HG02642 (cell line): ENCODE measurements around the gene SAMD11.

Experiments used
- ATAC-seq: cut with Tn5 transposase; IDR thresholded peaks from one replicate; pipeline ENCODE4 v1.9.1; 2021; ENCODE audit warnings: mild to moderate bottlenecking; ENCODE audit not compliant: unreplicated experiment, poor library complexity

Gene SAMD11

DNA sequence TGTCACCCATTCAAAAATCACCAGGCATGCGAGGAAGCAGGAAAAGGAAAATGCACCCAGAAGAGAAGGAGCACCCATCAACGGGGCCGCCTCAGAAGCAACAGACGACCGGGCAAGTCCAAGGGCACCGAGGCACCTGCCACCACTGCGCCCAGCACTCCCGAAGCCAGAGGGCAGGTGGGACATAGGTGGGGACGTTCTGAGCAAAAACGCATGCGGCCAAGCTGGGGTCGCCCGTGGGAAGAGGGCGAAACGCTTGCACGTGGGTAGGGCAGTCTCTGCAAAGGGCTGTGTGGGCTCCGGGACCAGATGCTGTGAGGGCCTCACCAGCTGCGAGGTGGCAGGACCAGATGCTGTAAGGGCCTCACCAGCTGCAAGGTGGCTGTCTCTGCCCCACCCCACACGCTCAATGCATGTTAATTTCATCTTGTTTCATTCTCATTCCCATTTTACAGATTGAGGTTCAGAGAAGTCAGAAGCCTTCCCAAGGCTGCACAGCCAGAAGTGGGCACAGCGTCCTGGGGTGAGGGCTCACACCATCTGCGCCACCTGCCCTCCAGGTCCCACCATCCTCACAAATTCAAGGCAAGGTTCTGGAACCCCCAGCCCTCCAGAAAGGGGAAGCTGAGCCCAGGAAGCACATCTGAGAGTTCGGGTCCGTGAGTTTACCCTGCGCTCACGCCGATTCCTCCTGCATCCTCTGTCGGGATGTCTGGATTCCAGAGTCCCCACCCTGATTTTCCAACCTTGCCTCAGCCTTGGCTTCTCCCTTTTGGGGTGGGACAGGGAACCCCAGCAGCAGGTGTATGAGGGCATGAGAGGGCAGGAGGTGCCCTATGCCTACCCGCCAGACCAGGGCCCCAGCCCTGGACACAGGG lies 8.2 kb upstream of the SAMD11 start:
- no peak for ATAC-seq

DNA sequence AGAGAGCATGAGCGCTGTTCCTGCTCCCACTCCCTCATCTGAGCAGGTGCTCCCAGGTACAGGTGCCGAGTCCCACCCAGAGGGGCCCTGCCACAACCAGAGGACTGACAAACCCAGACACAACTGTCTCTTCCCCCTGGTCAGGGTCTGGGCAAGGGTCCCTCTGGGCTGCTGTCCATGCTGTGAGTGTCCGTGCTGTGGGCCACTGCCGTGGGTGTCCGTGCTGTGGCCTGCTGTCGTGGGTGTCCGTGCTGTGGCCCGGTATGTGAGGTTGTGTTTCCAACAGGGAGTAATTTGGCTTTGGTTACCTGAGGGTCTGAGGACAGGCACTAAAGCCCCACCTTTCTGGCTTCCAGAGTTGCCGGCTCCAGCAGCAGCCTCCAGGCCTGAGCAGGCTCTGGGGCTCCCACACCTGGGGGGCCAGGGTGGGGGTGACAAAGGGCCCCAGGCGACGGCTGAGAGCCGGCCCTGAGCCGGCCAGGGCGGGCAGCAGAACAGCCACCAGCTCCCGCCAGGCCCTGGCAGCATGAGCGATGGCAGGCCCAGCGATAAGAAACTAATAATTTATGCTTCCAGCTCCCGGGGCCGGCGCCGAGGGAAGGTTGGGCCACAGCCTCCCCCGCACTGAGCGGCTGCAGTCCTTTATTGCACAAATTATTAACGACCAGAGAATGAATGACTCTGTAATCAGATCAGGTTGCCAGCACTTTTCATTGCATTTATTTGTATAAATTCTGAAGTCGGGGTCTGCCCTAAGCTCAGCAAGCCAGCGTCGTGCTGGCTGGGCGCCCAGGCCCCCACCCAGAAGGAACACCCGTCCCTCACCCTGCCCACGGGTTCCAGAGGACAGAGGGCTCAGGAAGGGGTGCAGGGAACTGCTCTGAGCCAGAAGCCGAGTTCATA lies 7.3 kb upstream of the SAMD11 start:
- ATAC-seq, result no peak

DNA sequence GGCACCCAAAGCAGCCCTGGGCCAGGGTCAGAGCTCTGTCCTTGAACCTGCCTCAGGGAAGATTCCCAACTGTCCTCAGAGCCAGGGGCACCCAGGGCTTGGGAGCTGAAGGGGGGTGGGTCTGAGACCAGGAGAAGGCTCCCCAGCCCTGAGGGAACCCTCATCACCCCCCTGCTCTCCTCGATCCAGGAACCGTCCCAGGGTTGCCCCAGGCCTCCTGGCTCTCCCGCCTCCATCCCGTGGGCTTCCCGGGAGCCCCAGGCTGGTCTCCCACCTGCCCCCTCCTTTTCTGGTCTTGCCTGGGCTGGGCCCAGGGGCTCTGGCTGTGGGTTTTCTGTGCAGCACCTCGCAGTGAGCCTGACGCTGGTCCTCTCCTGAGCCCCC lies 6.7 kb upstream of the SAMD11 start:
- ATAC-seq, result no peak

DNA sequence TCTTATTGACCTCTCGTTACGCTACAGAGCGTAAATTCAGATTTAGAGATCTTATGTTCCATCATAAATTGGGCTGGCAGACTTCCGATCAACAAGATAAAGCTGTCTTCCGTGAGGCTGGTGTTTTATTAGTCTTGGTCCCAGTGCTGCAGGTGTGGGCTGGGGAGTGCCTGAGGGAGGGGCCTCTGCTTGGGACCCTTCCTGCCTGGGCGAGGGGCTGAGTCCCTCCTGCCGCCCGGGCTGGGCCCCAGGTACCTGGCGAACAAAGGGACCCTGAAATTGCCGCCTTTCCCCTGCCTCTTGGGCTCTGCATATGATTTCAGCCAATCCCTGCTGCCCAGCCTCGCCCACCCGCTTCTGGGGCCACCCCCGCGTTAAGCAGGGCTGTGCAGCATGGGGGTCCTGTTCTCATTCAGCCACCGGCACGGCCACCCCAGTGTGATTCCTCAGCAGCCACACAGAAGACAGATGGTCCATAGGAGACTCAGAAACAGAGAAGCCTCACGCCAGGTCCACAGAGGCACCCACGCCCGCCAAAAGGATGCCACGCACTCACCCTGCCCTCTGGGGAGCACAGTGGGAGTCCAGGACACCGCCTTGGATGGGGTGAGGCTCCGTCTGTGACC lies 6.1 kb upstream of the SAMD11 start:
- ATAC-seq, result no peak

DNA sequence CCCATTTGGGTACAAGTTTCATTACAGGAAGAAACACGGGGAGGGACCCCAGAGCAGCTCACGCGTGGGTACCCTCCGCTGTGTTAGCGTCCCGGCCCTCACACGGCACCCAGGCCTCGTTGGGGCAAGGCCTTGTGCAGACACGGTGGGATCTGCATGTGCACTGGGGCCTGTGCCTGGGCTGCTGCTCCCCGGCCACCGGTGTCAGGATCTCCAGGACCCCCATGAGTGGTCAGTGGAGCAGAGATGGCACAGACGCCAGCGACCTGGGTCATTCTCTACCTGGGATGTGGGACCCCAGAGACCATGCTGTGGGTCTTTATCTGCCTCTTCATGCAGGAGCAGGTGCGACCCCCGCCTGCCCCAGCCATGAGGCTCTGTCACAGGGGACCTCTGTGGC lies 5.4 kb upstream of the SAMD11 start:
- no peak for ATAC-seq

GRCh38 chr1:918843-919242 lies 4.9 kb upstream of the SAMD11 start:
- no peak for ATAC-seq

DNA sequence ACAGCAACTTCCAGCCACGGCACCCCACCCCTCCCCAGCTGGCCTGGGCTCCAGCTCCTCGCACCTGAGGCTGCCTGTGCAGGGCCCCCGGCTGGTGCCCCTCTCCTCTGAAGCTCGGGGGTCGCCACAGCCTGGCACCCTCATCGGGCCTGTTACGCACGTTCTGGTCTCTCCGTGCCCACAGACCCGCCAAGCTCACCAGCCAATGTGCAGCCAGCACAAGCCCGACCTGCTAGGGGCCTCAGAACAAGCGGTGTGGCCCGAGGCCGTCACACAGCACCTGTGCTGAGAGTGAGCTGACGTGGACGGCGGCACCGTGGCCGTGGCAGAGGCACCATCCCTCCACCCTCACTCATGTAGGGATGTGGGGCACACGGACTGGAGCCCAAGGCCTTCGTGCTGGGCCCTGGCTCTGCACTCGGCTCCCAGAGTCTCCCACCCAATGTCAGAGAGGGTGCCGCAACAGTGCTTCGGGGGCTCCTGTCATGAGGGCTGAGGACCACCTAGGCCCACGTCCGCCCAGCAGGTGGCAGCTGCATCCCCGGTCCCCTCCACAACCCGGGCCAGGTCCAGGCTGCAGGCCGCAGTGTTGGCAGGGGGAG lies 4.4 kb upstream of the SAMD11 start:
- no peak for ATAC-seq

DNA sequence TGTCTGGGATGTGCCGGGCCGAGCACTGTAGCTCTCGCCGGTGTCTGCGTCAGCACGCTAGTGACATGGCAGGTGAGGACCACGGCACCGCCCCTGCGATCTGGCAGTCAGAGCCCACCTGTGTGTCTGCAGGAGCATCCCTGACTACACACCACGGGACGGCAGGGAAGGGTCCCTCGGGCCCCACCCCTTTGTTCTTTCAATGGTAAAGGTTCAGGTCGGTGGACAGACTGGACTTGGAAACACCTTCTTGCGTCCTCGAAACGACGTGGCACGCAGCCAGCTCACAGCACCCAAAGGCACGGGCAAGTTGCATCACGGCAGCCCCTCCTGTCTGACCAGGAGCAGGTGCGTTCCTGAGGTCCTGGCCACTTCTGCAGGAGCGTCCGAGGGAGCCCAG lies 3.7 kb upstream of the SAMD11 start:
- ATAC-seq, result no peak

DNA sequence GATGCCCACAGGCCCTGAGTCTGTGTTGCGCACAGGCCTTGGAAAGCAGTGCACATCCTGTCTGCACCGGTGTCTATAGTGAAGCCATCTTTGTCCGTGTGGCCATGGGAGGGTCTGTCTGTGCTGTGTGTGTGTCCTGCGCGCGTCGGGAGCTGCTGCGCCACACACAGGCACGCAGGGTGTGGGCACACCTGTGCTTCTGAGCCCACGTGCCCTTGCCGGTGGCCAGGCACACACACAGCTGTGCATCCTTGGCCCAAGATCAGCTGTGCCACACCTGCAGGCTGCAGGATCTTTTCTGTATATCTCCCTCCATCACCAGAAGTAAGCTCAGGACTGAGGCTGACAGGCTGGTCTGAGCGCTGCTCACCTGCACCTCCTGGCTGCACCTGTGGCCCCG lies 3.2 kb upstream of the SAMD11 start:
- no peak for ATAC-seq

- no peak for ATAC-seq
These were observed 2.5 kb upstream of the SAMD11 start for GRCh38 chr1:921011-921837.

- no peak for ATAC-seq
These were observed 400 bp downstream of the SAMD11 start for GRCh38 chr1:923991-924655.

DNA sequence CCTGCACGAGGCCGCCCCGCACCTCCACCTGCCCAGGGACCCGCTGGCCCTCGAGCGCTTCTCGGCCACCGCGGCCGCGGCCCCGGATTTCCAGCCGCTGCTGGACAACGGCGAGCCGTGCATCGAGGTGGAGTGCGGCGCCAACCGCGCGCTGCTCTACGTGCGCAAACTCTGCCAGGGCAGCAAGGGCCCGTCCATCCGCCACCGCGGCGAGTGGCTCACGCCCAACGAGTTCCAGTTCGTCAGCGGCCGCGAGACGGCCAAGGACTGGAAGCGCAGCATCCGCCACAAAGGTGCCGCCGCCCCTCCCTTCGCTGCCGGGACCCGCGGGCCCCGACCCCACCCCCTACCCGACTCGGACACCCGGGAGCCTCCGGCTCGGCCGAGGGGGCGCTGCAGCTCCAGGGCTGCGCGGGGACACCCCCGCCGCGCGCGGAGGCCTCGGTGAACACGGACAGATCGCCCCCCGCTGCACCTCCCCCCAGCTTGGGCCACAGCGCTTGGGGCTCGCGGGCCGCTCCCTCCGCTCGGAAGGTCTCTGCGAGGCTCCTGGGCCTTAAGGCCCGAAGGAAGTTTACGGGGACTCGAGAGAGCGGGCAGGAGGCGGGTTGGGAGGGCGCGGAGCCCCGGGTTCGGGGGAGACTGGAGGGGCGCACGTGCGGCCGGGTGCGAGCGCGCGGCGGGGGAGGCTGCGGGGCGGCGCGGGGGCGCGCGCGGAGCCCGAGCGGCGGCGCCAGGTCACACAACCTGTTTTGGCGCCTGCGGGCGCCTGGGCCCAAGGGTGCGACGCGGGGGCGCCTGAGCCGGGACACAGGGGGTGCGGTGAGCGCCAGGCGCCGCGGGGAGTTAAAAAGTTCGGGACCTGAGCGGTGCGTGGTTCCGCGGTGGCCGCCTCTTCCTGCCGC lies 1.2 kb downstream of the SAMD11 start:
- ATAC-seq, result no peak

DNA sequence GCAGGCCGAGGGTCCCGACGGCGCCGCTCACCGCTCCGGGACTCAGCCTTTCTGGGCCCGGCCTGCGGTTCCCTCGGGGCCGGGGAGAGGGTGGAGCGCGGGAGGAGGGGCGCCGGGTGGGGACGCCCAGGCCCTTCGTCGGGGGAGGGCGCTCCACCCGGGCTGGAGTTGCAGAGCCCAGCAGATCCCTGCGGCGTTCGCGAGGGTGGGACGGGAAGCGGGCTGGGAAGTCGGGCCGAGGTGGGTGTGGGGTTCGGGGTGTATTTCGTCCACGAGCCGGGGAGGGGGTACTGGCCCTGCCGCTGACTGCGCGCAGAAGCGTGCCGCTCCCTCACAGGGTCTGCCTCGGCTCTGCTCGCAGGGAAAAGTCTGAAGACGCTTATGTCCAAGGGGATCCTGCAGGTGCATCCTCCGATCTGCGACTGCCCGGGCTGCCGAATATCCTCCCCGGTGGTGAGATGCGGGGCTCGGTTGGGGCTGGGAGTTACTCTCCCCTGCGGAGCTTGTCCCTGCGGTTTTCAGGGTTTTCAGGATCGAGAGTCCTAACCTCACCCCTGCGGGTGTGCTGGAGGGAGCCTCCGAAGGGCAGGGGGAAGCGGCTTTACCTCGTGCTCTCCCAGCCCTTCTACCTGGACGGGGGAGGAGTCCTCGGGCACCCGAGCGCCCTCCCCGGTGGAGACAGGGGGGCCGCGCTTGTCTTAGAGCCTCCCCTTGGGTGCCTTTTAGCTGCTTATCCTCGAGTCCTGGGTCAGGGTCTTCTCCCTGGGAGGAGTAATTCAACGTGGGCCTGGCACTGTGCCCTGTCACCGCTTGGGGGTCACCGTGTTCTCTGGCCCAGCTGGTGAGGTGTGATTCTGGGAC lies 2.1 kb downstream of the SAMD11 start:
- ATAC-seq, result no peak

- no peak for ATAC-seq
These were observed 3.5 kb downstream of the SAMD11 start for GRCh38 chr1:927234-927633.

GRCh38 chr1:927748-928147 lies 4.0 kb downstream of the SAMD11 start:
- ATAC-seq, result no peak

DNA sequence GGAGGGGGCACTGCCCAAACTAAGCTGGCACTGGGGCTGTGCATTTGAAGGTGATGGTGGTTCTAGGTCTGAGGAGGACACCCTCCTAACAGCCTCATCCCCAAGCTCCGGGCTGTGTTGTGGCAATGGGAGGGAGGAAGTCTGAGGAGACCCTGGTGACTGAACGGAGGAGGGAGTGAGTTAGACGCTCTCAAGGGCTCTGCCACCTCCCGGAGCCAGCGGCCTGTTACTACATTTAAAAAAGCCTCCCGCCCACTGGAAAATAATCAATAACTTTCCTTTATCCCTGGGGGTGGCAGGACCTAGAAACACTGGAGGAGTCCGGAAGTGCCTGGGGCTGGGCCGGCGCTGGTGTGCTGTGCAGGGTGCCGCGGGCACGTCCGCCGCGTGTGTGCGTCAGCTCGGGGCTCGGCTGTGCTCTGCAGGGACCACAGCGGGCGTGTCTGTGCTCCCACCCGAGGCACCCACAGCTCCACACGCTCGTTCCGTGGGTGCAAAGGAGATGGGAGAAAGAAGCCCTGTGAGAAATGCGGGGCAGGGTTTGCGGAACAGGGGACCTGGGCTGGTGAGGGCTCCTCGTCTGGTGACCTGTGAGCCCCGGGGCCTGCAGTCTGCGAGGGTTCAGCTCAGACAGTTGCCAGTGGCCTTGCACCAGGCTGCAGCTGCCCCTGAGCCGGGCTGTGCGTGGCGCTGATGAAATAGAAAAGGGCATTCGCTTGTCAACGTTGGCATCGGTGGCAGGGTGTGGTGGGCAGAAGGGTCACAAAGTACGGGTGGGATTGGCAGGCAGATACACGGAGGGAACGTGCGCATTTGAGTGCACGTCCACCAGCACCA lies 5.3 kb downstream of the SAMD11 start:
- no peak for ATAC-seq
